Cerebellar cortex (tissue), 1 donor: ENCODE data around the gene FAM13A.

Experiments used
- DNase-seq: peaks from one replicate; pipeline ENCODE4 v3.0.0-alpha.2; 2015; ENCODE audit warnings: low spot score

FAM13A gene

DNA sequence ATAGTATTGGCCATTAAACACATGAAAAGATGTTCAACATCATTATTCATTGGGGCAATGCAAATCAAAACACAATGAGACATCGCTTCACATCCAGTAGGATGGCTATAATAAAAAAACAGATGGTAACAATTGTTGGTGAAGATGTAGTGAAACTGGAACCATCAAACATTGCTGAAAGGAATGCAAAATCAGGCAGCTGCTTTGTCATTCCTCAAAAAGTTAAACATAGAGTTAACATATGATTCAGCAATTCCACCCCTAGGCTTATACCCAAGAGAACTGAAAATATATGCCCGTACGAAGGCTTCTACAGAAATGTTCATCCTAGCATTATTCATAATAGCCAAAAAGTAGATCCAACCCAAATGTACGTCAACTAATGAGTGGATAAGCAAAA lies 215.3 kb downstream of the FAM13A start:
- no peak for DNase-seq

DNA sequence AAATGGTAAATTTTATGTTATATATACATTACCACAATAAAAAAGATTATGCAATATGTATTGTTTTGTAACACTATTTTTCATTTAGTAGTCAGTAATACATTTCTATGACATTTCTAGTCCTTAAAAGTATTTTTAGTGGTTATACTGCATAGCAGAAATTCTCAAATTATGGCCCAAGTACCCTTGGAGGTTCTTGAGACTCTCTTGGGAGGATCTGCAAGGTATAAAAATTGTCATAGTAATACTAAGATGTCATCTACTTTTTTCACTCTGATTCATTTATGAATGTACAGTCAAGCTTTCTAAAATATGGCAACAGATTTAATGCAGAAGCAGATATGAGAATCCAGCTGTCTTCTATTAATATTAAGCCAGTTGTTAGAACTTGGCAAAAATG lies 220.8 kb downstream of the FAM13A start:
- DNase-seq: no peak

DNA sequence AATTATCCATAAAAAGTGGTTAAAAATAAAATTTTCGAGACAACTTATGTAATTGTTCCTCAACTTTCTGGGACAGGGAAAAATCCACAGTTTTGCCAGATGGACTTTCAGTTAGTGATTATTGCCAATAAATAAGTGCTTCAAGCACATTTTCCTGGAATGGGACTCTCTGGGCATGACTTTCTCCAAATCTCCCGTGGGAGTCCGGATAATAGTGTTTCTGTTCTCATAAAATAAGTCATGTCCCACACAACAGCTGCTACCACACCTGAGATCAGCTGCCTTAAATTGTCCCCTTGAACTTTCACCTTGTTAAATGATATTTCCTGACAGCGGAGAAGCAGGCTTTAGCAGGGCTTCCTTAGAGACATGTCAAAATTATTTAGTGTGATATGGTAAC lies 226.0 kb downstream of the FAM13A start:
- DNase-seq: no peak

DNA sequence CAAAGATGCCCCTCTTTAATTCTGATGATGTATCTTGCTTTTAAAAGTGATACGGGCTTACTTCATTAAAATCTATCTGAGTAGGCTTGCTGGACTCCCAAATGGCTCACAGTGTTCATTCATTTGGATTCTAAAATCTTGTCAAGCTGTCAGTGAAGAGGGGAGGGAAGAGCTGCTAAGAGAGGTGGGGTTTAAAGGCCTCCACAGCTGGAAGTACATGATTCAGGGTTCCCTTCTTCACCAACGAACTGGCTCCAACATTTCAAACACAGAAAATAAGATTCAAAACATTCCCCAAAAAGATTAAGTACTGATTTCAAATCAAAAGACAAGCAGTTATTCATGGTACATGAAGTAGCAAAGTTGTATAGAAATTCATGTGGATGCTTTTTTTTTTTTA lies 226.4 kb downstream of the FAM13A start:
- DNase-seq: no peak

DNA sequence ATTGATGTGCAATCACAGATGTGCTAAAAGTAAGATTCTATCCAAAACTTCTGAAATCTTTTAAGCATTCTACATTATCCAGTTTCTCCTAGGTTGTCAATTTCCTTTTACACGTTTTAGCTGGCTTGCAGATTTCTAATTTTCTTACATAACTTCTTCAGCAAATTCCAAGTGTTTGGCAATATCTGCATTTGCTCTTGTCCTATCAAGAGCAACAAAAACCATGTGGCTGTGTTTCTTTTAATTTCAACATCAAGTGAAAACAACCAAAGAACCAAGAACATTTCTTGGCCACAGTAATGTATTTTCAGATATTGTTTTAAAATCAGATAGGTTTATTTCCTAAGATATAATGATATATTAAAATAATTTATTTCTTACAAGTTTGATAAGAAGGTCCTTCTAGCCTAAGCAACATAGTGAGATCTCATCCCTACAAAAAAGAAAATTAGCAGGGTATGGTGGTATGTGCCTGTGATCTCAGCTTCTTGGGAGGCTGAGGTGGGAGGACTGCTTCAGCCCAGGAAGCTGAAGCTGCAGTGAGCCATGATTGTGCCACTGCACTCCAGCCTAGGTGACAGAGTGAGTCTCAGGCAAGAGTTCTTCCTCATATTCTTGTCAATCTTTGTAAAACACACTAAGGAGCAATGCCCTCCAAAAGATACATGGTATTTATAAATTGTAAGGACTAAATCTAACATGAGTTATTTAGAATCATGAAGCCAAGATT lies 228.0 kb downstream of the FAM13A start:
- no peak for DNase-seq

DNA sequence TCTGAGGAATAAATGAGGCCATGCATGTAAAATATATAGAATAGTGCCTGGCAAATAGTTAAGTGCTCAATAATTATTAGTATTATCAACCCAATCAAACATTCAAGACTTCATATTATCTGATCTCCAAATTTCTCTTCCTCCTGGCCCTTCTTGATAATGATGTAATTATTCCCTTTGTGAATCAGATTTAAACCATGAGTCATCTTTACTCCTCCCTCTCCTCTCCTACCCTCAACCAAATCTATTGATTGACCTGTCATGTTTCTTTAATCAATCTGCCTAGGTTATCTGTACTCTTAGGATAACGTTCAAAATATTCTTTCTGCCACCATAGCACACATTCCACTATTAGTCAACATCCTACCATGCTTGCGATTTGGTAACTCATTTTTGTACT lies 229.5 kb downstream of the FAM13A start:
- no peak for DNase-seq

DNA sequence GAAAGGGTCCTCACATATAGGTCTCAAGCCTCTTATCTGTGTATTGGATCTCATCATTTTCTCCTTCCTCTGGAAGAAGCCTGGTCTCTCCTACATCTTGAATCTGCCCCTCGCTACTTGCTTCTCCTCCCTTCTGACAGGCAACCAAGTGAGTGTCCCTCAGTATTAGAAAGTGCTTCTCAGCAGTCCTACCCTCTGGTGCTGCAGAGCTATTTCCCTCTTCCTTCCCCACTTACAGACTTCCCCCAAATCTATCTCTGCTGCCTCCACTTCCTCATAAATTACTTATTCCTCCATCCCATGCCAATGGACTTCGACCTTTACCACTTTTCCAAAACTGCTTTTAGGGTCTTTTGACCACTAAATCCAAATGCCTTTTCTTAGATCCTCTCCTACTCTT lies 230.2 kb downstream of the FAM13A start:
- DNase-seq: no peak

DNA sequence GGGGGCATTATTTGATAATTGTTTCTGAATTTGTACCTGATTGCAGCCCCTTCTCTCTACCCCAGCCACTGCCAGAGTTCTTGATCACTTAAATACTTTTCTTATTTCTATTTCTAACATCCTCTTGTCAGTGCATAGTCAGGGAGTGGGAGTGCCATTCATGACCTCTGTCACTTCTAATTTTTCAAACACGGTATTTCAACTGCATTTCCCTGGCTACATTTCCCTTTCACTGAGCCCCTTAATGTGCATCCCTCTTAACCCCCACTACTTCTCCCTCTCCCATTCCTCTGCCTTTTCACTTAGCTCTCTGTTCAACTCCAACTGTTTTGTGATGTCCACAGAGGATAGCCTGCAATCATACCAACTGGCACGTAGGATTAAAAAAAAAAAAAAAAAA lies 231.1 kb downstream of the FAM13A start:
- DNase-seq: no peak

DNA sequence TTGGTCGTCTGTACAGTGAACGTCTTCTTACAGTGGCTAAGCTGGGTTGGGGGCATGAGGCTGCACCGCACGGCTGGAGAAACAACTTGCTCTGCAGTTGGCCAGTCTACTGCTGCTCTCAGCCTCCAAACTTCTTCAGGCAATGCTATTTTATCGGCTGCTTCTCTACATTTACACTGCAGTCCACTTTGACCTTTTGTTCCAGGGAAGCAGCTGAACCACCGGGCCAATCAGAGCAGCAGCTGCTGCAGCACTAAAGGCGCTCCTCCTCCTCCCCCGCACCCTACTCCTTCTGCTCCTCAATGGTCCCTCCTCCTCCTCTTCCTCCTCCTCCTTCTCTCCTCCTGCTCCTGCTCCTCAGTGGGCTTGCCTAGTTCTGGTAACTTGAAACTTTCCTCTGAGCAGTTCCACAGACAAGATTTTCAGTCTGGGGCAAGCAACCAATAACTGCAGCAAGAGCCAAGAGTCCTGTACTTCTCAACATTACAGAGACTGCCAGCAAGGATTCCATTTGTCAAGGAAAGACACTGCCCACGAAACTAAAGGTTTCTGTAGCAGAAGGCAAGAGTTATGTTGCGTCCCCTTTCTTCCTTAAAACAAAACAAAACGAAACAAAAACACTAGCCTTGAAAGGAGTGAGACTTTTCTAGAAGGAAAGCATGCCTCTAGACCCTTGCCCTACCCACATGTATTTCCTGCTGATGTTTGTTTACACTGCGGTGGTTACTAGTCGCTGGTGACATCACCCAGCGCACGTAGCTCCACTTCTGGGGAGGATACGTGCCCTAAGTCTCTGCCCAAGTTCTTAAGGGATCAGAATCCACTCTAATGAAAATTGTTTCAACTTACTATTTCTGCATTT lies 233.7 kb downstream of the FAM13A start:
- DNase-seq: peak; percentile 92

DNA sequence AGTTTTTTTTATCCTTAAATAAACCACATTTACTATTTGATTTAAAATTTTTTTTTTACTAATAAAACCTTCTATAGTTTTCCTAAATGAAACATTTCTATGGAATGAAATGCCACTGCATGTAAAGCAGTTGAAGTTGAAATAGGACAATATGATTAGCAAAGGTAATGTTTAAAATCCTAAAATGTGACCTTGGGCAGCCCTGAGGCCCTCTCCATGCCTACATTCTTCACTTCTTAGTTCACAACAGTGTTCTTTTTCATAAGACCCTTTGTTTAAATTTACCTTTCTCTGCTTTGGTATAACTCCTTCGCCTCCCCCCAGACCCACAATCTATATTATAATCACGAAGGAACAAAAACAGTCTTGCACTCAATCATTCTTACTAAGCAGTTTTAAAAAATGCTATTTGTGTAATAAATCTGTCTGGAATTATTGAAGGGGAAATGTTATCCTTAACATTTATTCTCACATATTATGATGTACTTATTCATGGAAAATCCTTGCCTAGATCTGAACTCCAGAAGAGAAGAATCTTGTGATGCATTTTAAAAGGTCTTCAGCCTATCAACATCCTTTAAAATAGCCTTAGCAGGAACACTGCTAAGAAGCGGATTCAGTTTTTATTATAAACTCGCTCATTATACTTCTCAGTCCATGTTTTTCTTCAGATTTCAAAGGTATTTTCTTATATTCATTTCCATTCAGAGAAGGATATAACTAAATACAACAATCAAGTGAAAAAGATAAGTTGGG lies 234.8 kb downstream of the FAM13A start:
- no peak for DNase-seq

DNA sequence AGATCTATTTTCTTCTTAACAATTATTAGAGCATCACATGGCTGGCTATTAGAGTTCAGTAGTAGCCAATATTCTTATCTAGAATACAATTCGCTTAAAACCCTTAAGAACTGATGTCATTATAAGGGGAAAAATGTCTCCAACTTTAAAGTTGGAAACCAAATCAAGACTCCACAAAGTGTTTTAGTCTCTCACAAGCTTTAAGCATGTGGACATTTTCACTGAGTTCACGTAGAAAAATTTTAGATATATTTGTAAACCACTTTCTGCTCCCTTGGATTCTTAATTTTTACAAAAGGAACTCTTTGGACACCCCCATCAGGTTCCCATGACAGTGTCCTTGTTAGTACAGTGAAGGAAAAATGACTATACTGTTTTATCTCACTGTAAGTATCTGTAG lies 235.5 kb downstream of the FAM13A start:
- no peak for DNase-seq

DNA sequence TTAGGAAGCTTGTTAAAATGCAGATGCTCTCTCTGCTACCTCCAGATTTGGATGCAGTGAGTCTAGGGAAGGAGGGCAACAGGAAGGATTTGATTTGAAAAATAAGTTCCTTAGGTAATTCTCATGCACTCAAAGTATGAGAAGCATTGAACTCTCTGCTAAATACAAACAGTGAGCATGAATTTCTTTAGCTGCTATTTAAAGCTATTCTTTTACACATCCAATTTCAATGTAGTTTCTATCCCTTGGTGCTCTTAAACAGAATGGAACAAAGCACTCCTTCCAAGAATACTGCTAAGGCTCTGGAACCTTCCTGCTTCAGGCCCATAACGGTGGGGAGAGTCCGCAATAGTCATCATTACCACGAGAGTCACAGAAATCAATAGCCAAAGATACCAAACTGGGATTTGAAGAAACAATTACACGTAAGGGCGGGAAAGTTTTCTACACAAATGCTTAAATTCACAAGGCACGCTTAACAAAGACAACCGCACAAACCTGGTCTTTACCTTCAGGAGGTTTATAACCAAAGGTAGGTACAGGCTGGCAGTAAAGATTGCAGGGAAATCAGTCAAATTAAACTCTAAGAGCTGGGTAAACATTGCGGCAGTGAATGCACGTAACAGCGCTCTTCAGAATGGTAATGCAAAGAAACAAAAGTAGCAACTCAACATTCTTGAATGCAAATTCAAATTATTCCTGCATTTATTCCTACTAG lies 236.1 kb downstream of the FAM13A start:
- DNase-seq: no peak

DNA sequence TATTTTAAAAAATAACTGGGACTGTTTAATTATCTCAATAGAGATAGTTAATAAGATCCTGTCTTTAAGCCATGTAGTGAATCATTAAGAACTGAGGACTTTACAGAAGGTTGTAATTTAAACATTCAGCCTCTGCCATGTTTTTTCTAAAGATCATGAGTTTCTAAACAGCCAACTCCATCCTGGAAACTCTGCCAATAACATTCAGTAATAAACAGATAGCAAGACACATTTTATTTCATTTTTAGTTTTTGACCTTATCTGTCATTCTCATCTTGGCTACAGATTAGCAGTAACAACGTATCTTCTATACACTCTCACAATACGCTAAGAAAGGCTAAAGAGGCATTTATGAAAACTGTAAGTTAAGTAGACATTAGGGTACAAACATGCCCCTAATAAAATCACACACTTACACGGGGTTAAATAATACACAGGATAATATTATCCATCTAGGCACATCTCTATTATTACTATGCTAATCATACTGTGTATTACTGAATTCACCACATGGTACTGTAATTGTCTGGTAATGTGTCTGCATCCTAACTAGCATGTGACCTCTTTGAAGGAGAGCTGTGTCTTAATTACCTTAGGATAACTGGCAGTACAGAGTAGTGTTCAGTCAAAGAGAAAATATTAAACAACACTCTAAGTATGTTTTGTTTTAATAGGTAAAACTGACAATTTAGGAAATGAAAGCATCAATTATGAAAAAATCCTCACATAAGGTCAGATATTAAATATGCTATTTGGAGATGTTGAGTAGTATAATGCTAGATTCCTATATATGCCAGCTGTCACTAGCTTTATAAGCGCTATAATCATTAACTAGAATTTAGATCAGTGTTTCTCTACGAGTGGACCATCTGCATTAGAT lies 236.9 kb downstream of the FAM13A start:
- no peak for DNase-seq

DNA sequence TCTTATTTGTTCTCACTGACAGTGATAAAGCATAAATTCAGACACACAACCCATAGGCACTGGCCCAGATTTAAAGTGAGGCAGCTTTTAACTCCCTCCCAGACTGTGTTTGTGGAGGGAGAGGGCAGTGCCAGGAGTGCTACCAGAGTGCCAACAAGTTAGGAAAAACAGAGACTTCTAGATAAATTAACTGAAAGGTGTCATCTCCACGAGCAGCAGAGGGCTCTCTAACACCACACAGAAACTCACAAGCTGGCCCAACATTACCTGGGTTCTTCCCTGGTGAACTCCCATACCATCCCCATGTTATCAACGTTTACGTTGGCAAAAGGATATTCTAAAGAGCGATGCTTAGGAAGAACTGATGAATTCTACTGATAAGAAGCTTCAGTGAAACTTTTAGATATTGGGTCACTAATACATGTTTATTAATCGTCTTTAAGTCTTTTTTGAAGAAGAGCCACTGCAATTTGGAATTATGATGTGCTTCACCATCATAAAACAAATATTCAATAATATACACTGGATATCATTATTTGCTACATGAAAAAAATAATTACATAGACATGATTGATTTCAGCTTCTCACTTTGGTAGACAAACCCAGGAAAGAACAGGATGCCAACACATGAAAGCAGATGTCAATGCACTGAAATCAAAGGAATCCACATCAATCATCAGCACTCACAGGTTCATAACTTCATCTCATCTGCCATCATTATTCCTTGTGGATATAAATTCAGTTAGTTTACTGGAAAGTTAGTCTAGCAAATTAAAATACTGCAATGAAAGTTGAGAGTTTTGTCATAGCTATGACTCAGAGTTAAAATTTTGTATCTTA lies 238.1 kb downstream of the FAM13A start:
- peak; percentile 75 for DNase-seq

DNA sequence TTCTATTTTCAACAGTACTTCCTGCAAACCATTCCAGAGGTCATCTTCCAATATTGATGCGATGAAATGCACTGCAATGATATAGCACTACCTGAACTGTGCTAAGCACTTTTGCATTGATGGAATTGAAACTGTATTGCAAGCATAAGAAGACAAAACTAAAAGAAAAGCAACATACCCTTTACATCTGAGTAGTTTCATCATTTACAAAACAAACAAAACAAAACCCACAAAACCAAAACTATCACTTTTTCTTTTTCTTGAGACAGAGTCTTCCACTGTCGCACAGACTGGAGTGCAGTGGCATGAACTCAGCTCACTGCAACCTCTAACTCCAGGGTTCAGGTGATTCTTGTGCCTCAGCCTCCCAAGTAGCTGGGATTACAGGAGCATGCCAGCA lies 239.2 kb downstream of the FAM13A start:
- DNase-seq: no peak

DNA sequence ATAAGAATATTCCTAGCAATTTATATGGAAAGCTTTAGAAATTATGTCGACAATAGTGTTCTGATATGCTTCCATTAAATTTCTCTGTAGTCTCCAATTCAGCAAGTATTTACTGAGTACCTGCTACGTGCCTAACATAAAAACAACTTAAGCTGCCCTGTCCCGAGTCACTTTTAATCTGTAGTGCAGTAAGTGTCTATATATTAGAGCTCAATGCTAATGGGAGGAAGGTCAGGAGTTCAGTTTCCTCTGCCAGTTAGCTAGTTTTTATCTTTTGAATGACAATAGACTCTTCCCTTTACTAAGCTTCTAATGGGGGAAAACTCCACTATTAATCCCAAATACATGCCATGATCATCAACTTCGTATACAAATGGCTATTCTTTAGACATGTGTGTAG lies 240.6 kb downstream of the FAM13A start:
- no peak for DNase-seq

DNA sequence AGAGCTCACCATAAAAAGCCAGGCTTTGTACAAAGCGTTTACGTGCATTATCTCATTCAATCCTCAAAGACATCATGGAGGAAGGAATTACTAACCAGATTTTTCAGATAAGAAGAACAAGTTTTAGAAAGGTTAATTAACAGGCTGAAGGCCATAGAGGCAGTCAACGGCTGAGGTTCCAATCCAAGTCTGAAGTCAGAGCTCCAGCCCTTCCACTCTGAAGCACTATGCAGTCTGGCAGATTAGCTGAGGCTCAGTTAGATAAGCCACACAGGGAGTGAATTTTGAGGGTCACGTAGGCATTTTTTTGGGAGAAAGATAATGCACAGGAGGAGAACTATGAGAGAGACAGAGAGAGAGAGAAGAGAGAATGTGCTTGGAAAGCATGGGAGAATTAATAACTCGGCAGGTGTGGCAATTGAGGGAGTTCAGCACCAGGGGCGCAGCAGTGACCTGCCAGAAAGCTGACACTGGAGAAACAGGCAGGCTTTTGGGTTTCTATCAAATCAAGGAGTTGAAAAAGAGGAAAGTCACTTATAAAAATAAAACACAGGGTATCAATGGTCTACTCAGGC lies 242.9 kb downstream of the FAM13A start:
- no peak for DNase-seq

DNA sequence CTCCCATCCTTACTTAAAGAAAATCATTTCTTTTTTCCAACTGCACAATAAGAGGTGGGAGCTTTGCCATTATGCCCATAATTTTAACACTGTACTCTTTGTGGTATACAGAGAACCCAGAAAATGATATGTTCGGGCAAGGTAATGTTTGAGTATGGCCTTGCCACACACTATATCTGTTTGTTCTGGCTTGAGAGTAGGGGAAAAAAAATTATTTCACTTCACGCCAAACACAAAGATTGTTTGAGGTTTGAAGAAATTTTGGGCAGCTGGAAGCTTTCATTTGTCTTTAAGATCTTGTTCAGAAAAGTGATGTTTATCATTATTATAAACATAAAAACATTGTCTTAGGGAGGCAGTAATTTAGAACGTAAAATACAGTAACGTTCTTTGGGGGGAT lies 244.0 kb downstream of the FAM13A start:
- DNase-seq: no peak

DNA sequence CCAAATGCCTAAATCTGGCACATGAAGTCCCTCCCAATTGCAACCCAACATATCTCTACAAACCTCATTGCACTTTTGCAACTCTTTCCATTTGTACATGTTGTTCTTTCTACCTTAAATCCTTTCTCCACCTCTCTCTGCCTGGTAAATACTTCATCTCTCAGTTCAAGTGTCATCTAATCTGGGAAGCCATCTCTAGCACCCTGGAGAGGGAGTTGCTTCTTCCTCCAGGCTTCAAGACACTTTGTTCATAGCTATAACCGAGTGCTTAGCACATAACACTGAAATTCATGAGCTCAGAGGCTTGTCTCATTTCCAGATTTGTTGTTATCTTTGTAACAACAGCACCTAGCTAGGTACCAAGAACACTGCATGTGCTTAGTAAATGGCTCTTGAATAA lies 244.6 kb downstream of the FAM13A start:
- DNase-seq: no peak

DNA sequence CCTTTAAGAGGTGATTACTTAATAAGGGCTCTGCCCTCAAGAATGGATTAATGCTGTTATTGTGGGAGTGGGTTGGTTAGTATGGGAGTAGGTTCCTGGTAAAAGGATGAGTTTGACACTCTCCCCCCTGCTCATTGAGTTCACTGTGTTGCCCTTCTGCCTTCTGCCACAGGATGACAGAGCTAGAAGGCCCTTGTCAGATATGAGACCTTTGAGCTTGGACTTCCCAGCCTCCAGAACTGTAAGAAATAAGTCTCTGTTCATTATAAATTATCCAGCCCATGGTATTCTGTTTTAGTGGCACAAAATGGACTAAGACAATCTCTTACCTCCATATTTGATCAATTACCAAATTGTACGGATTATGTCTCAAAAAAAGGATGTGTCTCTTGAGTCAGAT lies 245.1 kb downstream of the FAM13A start:
- DNase-seq: no peak
